Immature natural killer cell (primary cell): Measurements from ENCODE around the gene AATF. TPM values are rescaled to one million over a fixed set of nuclear protein-coding genes. Genes with fewer than 3 reads are reported as not detected.
A peak's percentile ranks its signal among the peaks of the same experiment; 100 is the strongest.
"Not testable (repeated sequence)": the region's sequence is repeated elsewhere in the genome, so short reads cannot be mapped to it uniquely, and the experiment has no call there.

Source experiments
- DNase-seq, 3 donors: peaks; one replicate each; pipeline ENCODE4 v3.0.0; 2022; ENCODE audit warnings: mixed read lengths in 1 of 3
- H3K27ac Mint-ChIP-seq, 6 donors: one replicate each; pipeline ENCODE4 v1.8.0; 2020; ENCODE audit warnings: mixed read lengths in 6 of 6, mild to moderate bottlenecking in 5 of 6, inconsistent platforms in 4 of 6, moderate library complexity in 3 of 6
- H3K27me3 Mint-ChIP-seq, 3 donors: one replicate each; pipeline ENCODE4 v1.8.0; 2020 to 2021; ENCODE audit warnings: low read depth in 3 of 3, mild to moderate bottlenecking in 3 of 3, mixed read lengths in 3 of 3, moderate library complexity in 3 of 3, inconsistent platforms in 1 of 3
- H3K36me3 Mint-ChIP-seq, 3 donors: one replicate each; pipeline ENCODE4 v1.8.0; 2020; ENCODE audit warnings: mixed read lengths in 3 of 3, inconsistent platforms in 2 of 3, mild to moderate bottlenecking in 2 of 3
- H3K4me1 Mint-ChIP-seq, 2 donors: one replicate each; pipeline ENCODE4 v1.8.0; 2020; ENCODE audit warnings: inconsistent platforms in 2 of 2, mild to moderate bottlenecking in 2 of 2, mixed read lengths in 2 of 2, moderate library complexity in 1 of 2
- H3K4me3 Mint-ChIP-seq, 5 donors: one replicate each; pipeline ENCODE4 v1.8.0; 2020; ENCODE audit warnings: mild to moderate bottlenecking in 5 of 5, mixed read lengths in 5 of 5, inconsistent platforms in 3 of 5, moderate library complexity in 3 of 5
- H3K9me3 Mint-ChIP-seq, 6 donors: one replicate each; pipeline ENCODE4 v1.8.0; 2020; ENCODE audit warnings: mild to moderate bottlenecking in 6 of 6, mixed read lengths in 6 of 6, inconsistent platforms in 4 of 6, moderate library complexity in 3 of 6
- polyA plus RNA-seq, 3 donors: library from polyadenylated mRNA; unstranded; fragments of 300-500 nt; fragmentation: Illumina TruSeq; gene quantifications; one replicate each; pipeline ENCODE4 v1.2.3, GENCODE V29; 2021

The AATF gene
- polyA plus RNA-seq, 3 donors from 2014 or later = 54.2 to 109 (median 61.0) TPM

GRCh38 chr17:37060094-37060493 is 111.3 kb downstream of the AATF start:
- H3K27ac Mint-ChIP-seq = peak overlapping the region in 1 of 6 donors; percentile 45

GRCh38 chr17:37060928-37061327 is 112.2 kb downstream of the AATF start:
- H3K27ac Mint-ChIP-seq = peak overlapping the region in 1 of 6 donors; percentile 5
- H3K4me3 Mint-ChIP-seq = no peak overlapping the region
- peaks cover 9 to 14% (median 11%) of the 10 kb centered on the region in 3 donors for H3K36me3 Mint-ChIP-seq
- peaks cover 0 to 2% (median 0%) of the 10 kb centered on the region in 3 donors for H3K27me3 Mint-ChIP-seq
- no peaks in the 10 kb centered on the region for H3K9me3 Mint-ChIP-seq
- no peak for DNase-seq
- H3K4me1 Mint-ChIP-seq = no peaks in the 10 kb centered on the region

More at GRCh38 chr17:37060094-37060493, 111.3 kb downstream of the AATF start:
- peaks cover 0 to 3% of the 10 kb centered on the region in 2 donors for H3K4me1 Mint-ChIP-seq
- DNase-seq = no peak
- H3K36me3 Mint-ChIP-seq = peaks cover 11 to 14% (median 12%) of the 10 kb centered on the region in 3 donors
- no peaks in the 10 kb centered on the region for H3K9me3 Mint-ChIP-seq
- peaks cover 0 to 2% (median 0%) of the 10 kb centered on the region in 3 donors for H3K27me3 Mint-ChIP-seq
- H3K4me3 Mint-ChIP-seq = no peak overlapping the region

- Mint-ChIP-seq H3K4me3 (no peak overlapping the region), H3K4me1 (no peaks in the 10 kb centered on the region), H3K36me3 (peaks cover 4 to 6% (median 5%) of the 10 kb centered on the region in 3 donors), H3K27ac (peak overlapping the region in 3 of 6 donors; percentile 12 to 52 (median 31)), H3K27me3 (peaks cover 0 to 2% (median 0%) of the 10 kb centered on the region in 3 donors), H3K9me3 (no peaks in the 10 kb centered on the region)
- DNase-seq = no peak
Observed at GRCh38 chr17:37062021-37062420, 113.3 kb downstream of the AATF start.

- no peak overlapping the region for H3K4me3 Mint-ChIP-seq
- peaks cover 0 to 4% (median 2%) of the 10 kb centered on the region in 3 donors for H3K27me3 Mint-ChIP-seq
- no peak for DNase-seq
- H3K9me3 Mint-ChIP-seq = no peaks in the 10 kb centered on the region
- H3K36me3 Mint-ChIP-seq = no peaks in the 10 kb centered on the region
- H3K27ac Mint-ChIP-seq = peak overlapping the region in 1 of 6 donors; percentile 34
- no peaks in the 10 kb centered on the region for H3K4me1 Mint-ChIP-seq
Observed at GRCh38 chr17:37064206-37064605, 115.5 kb downstream of the AATF start.

- DNase-seq = no peak
- Mint-ChIP-seq H3K27ac (peak overlapping the region in 2 of 6 donors; percentile 22 to 29), H3K9me3 (no peaks in the 10 kb centered on the region), H3K4me1 (no peaks in the 10 kb centered on the region), H3K27me3 (peaks cover 0 to 4% (median 2%) of the 10 kb centered on the region in 3 donors), H3K36me3 (no peaks in the 10 kb centered on the region), H3K4me3 (no peak overlapping the region)
Observed at GRCh38 chr17:37064956-37065355, 116.2 kb downstream of the AATF start.

GRCh38 chr17:37065486-37066321 is 117.0 kb downstream of the AATF start:
- Mint-ChIP-seq H3K4me1 (no peaks in the 10 kb centered on the region), H3K9me3 (no peaks in the 10 kb centered on the region), H3K36me3 (no peaks in the 10 kb centered on the region), H3K4me3 (no peak overlapping the region), H3K27me3 (peaks cover 0 to 4% (median 2%) of the 10 kb centered on the region in 3 donors), H3K27ac (peak overlapping the region in 1 of 6 donors; percentile 22)
- DNase-seq = no peak

- Mint-ChIP-seq H3K4me3 (no peak overlapping the region), H3K9me3 (no peaks in the 10 kb centered on the region), H3K27ac (peak overlapping the region in 1 of 6 donors; percentile 41), H3K36me3 (no peaks in the 10 kb centered on the region), H3K27me3 (peaks cover 0 to 4% (median 2%) of the 10 kb centered on the region in 3 donors), H3K4me1 (no peaks in the 10 kb centered on the region)
- no peak for DNase-seq
Observed at GRCh38 chr17:37066322-37067255, 117.8 kb downstream of the AATF start.

- no peak for DNase-seq
- H3K27ac Mint-ChIP-seq = peak overlapping the region in 1 of 6 donors; percentile 66
- no peaks in the 10 kb centered on the region for H3K36me3 Mint-ChIP-seq
- no peaks in the 10 kb centered on the region for H3K4me1 Mint-ChIP-seq
- H3K4me3 Mint-ChIP-seq = no peak overlapping the region
- H3K9me3 Mint-ChIP-seq = no peaks in the 10 kb centered on the region
- H3K27me3 Mint-ChIP-seq = peaks cover 0 to 4% (median 1%) of the 10 kb centered on the region in 3 donors
Observed at GRCh38 chr17:37067555-37068111, 118.9 kb downstream of the AATF start.

GRCh38 chr17:37068266-37068665 is 119.5 kb downstream of the AATF start:
- no peak overlapping the region for H3K4me3 Mint-ChIP-seq

GRCh38 chr17:37069087-37069486 is 120.3 kb downstream of the AATF start:
- peaks cover 0 to 4% (median 0%) of the 10 kb centered on the region in 3 donors for H3K27me3 Mint-ChIP-seq
- H3K27ac Mint-ChIP-seq = no peak overlapping the region
- H3K9me3 Mint-ChIP-seq = no peaks in the 10 kb centered on the region
- DNase-seq = no peak
- no peaks in the 10 kb centered on the region for H3K4me1 Mint-ChIP-seq
- H3K4me3 Mint-ChIP-seq = no peak overlapping the region
- H3K36me3 Mint-ChIP-seq = no peaks in the 10 kb centered on the region

More at GRCh38 chr17:37068266-37068665, 119.5 kb downstream of the AATF start:
- H3K36me3 Mint-ChIP-seq = no peaks in the 10 kb centered on the region
- no peak for DNase-seq
- no peak overlapping the region for H3K27ac Mint-ChIP-seq
- H3K9me3 Mint-ChIP-seq = no peaks in the 10 kb centered on the region
- H3K4me1 Mint-ChIP-seq = no peaks in the 10 kb centered on the region
- peaks cover 0 to 4% (median 0%) of the 10 kb centered on the region in 3 donors for H3K27me3 Mint-ChIP-seq

GRCh38 chr17:37073464-37073863 is 124.7 kb downstream of the AATF start:
- not testable (repeated sequence) for H3K36me3 Mint-ChIP-seq, H3K4me1 Mint-ChIP-seq, H3K27me3 Mint-ChIP-seq, H3K4me3 Mint-ChIP-seq, H3K9me3 Mint-ChIP-seq, H3K27ac Mint-ChIP-seq, DNase-seq

- H3K4me3 Mint-ChIP-seq = no peak overlapping the region
- H3K27ac Mint-ChIP-seq = no peak overlapping the region
- peaks cover 0 to 3% (median 3%) of the 10 kb centered on the region in 3 donors for H3K27me3 Mint-ChIP-seq
- peaks cover 28 to 29% of the 10 kb centered on the region in 2 donors for H3K4me1 Mint-ChIP-seq
- peaks cover 0 to 7% (median 5%) of the 10 kb centered on the region in 6 donors for H3K9me3 Mint-ChIP-seq
- DNase-seq = no peak
- H3K36me3 Mint-ChIP-seq = peaks cover 6 to 8% (median 7%) of the 10 kb centered on the region in 3 donors
Observed at GRCh38 chr17:37079065-37079708, 130.4 kb downstream of the AATF start.

GRCh38 chr17:37079735-37080134 is 131.0 kb downstream of the AATF start:
- H3K4me3 Mint-ChIP-seq = no peak overlapping the region
- H3K4me1 Mint-ChIP-seq = peaks cover 34% of the 10 kb centered on the region in 2 donors
- DNase-seq = no peak
- peaks cover 0 to 7% (median 5%) of the 10 kb centered on the region in 6 donors for H3K9me3 Mint-ChIP-seq
- peaks cover 0 to 3% (median 3%) of the 10 kb centered on the region in 3 donors for H3K27me3 Mint-ChIP-seq
- H3K27ac Mint-ChIP-seq = no peak overlapping the region
- peaks cover 6 to 8% (median 7%) of the 10 kb centered on the region in 3 donors for H3K36me3 Mint-ChIP-seq
